ENCODE results near the gene MLC1. TPM values are rescaled to one million over a fixed set of nuclear protein-coding genes. Genes with fewer than 3 reads are reported as not detected.

Gene MLC1
- total and polyA plus RNA-seq, 5 donors = 0.14 to 1.2 (median 0.42) TPM; not detected in 1

DNA sequence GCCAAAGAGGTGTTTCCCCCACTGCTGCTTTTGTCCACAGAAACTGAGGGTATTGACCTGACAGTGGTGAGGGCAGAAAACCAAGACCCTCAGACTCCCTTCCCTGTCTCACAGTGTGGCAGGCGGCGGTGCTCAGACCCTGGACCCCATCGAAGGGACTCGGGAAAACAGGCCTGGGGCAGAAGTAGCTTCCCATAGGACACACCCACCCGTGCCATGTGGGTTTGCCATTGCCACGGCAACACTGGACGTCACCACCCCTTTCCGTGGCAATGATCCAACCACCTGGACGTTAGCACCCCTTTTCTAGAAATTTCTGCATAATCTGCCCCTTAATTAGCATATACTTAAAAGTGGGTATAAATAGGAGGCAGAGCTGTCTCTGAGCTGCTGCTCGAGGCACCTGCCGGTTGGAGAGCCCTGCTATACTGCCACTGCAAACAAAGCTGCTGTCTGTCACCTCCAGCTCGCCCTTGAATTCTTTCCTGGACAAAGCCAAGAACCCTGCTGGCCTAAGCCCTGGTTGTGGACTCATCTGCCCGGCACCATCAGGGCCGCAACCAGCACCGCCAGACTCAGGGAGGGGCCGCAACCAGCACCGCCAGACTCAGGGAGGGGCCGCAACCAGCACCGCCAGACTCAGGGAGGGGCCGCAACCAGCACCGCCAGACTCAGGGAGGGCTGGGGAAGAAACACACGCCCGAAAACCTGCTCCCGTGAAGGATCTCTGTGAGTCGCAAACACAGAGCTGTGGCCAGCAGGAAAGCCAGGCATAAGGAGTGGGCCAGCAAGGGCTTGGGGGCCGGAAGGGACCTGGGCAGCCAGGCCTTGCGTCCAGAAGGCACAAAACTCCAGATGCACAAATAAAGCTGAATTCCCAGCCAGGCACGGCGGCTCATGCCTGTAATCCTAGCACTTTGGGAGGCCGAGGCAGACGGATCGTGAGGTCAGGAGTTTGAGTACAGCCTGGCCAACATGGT is 10.4 kb downstream of the MLC1 start:
- 79% methylated on average over 32 of the region's 32 CpGs for WGBS

DNA sequence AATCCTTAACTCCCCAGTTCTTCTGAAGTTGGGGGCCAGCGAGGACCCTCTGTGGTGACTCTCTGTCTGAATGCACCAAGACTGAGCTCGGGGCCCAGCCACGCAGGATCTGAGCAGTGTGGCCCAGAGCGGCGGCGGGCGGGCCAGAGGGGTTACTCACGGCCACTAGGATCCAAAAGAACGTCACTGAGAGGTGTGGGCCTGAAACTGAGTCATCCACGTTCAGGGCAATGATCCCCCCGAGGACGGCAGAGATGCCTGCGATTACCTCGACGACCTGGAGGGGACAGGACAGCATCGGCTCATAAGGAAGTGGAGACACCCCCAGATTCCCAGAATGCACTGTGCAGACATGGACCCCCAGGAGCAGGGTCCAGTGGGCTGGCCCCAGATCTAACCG is 11.2 kb downstream of the MLC1 start:
- H3K27me3 ChIP-seq (ENCODE audit: control insufficient read depth, insufficient read depth) = no peaks in the 10 kb centered on the region
- H3K4me1 ChIP-seq (ENCODE audit: control insufficient read depth, insufficient read depth, low read length) = no peaks in the 10 kb centered on the region
- WGBS = 79% methylated on average over 17 of the region's 17 CpGs
- ATAC-seq (no peak), DNase-seq (peak in 1 of 3 donors; percentile 33)
- H3K9me3 ChIP-seq (ENCODE audit: control insufficient read depth, low read length) = no peaks in the 10 kb centered on the region
- no peak overlapping the region for H3K4me3 ChIP-seq (ENCODE audit: low read length)
- no peak overlapping the region for H3K27ac ChIP-seq (ENCODE audit: low read length)
- intact Hi-C loops (cut with DNase I) = no loop called here

More for the DNA sequence above, 10.4 kb downstream of the MLC1 start:
- no peak overlapping the region for H3K27ac ChIP-seq (ENCODE audit: low read length)
- DNase-seq = peak in 1 of 3 donors; percentile 35
- ATAC-seq = peak in 1 of 2 donors; percentile 33
- no peak overlapping the region for H3K4me3 ChIP-seq (ENCODE audit: low read length)
- H3K27me3 ChIP-seq (ENCODE audit: control insufficient read depth, insufficient read depth) = no peaks in the 10 kb centered on the region
- no peaks in the 10 kb centered on the region for H3K4me1 ChIP-seq (ENCODE audit: control insufficient read depth, insufficient read depth, low read length)
- intact Hi-C loops (cut with DNase I) = no loop called here
- no peaks in the 10 kb centered on the region for H3K9me3 ChIP-seq (ENCODE audit: control insufficient read depth, low read length)

DNA sequence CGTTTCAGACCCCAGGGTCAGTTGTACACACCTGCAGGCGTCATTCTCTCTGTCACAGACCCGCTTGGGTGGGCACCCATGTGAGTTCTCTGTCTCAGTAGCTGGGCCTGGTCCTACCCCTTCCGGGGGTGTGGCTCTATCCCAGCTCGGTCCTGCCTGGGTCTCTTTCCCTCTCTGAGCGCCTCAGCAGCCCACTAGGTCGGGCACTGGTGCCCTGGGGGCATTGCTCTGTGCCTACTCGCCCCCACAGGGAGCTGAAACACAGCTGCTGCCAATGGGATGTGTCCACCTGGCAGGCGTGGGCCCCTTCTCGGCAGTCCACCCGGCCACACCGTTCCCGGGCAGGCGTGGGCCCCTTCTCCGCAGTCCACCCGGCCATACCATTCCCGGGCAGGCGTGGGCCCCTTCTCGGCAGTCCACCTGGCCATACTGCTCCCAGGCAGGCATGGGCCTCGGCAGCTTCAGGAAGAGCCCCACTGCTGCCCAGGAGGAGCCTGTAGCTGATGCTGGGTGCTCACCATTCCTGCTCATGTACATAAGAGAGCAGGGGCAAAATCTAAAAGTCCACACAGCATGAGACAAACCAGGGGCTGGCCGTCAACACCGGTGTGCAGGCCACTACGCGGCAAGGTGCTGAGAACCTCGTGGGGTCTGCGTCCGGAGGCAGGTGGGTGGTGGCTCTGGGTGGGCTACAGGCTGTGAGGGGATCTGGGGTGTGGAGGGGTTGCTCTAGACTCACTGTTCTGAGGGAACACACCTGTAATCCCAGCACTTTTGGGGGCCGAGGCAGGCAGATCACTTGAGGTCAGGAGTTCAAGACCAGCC is 12.3 kb downstream of the MLC1 start:
- Histone ChIP-seq H3K27me3 (ENCODE audit: control insufficient read depth, insufficient read depth) (no peaks in the 10 kb centered on the region), H3K9me3 (ENCODE audit: control insufficient read depth, low read length) (no peaks in the 10 kb centered on the region), H3K4me3 (ENCODE audit: low read length) (no peak overlapping the region), H3K27ac (ENCODE audit: low read length) (no peak overlapping the region), H3K4me1 (ENCODE audit: control insufficient read depth, insufficient read depth, low read length) (no peaks in the 10 kb centered on the region)
- 90% methylated on average over 28 of the region's 28 CpGs for WGBS
- ATAC-seq = peak in 1 of 2 donors; percentile 18
- intact Hi-C loops (cut with DNase I) = no loop called here
- peak in 1 of 3 donors; percentile 38 for DNase-seq

DNA sequence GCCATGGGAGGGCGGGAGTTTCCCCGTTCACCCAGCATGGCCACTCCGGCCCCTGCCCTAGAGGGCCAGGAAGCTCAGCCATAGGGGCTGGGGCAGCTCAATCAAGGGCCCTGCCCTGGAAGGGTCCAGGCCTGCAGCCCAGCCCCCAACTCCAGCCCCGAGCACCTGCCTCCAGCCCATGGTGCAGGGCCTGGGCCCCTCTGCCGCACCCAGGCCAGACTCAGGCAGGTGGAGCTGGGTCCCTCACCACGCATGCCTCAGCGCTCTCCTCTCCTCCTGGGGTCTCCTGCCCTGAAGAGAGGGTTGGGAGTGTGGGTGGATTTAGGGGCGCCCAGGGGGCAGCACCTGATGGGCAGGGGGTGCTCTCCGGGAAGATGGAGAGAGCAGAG is 13.1 kb downstream of the MLC1 start:
- peak in 1 of 3 donors; percentile 40 for DNase-seq
- ATAC-seq = no peak
- WGBS = 91% methylated on average over 9 of the region's 9 CpGs

DNA sequence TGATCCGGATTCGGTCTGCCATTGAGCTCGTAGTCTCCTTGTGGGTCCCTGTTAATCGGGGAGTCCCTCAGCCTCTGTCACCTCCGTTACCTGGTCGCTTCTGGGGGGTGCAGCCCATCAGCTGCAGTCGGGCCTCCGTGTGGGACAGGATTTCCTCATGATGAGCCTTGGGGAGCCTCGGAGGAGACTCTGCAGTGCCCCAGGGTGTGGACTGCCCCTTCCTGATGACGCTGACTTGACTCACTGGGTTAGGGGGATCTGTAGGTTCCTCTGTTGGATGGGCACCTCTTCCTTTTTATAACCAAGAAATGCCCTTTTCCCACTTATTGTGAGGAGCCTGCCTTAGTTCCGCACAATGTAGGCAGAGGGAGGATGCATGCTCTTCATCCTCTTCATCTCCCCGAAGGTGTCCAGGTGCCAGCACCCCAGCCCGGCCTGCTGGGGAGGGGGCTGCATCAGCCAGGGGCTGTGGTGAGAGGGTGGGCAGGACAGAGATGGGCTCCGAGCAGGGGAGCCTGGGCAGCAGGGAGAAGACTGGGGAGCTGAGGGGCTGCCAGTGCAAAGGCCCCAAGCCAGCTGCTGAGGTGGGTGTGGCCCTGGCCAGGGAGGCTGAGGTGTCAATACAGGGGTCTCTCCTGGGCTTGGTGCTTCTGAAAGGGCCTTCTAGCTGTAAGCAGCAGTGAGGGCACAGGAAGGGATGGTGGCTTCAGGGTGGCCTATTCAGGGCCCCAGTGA is 13.6 kb downstream of the MLC1 start:
- Histone ChIP-seq H3K27me3 (ENCODE audit: control insufficient read depth, insufficient read depth) (no peaks in the 10 kb centered on the region), H3K4me1 (ENCODE audit: control insufficient read depth, insufficient read depth, low read length) (no peaks in the 10 kb centered on the region), H3K27ac (ENCODE audit: low read length) (no peak overlapping the region), H3K9me3 (ENCODE audit: control insufficient read depth, low read length) (no peaks in the 10 kb centered on the region), H3K4me3 (ENCODE audit: low read length) (no peak overlapping the region)
- ATAC-seq (peak in 1 of 2 donors; percentile 9), DNase-seq (peak in 1 of 3 donors; percentile 6)
- WGBS = 86% methylated on average over 14 of the region's 14 CpGs
- intact Hi-C loops (cut with DNase I) = no loop called here

More for the DNA sequence above, 13.1 kb downstream of the MLC1 start:
- Histone ChIP-seq H3K9me3 (ENCODE audit: control insufficient read depth, low read length) (no peaks in the 10 kb centered on the region), H3K4me3 (ENCODE audit: low read length) (no peak overlapping the region), H3K27me3 (ENCODE audit: control insufficient read depth, insufficient read depth) (no peaks in the 10 kb centered on the region), H3K27ac (ENCODE audit: low read length) (no peak overlapping the region), H3K4me1 (ENCODE audit: control insufficient read depth, insufficient read depth, low read length) (no peaks in the 10 kb centered on the region)
- intact Hi-C loops (cut with DNase I) = no loop called here

DNA sequence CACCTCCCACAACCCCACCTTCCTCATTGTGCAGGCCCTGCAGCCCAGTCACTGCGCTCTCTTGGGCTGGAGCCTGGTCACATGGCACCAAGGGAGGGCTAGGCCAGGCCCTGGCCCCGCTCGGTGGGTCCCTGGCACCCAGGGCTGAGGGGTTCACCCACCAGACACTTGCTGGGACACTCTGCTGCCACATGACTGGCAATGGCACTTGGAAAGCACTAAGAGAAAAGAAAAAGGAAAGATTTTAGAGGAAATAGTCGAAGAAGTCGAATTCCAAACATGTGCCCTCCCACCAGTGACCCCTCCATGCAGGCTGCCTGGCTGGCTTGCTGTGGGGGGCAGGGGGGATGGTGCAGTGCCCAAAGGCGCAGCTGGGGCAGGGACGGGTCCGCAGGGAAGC is 14.9 kb downstream of the MLC1 start:
- H3K27me3 ChIP-seq (ENCODE audit: control insufficient read depth, insufficient read depth) = no peaks in the 10 kb centered on the region
- DNase-seq (peak in 1 of 3 donors; percentile 37), ATAC-seq (no peak)
- H3K4me3 ChIP-seq (ENCODE audit: low read length) = no peak overlapping the region
- no peaks in the 10 kb centered on the region for H3K9me3 ChIP-seq (ENCODE audit: control insufficient read depth, low read length)
- no peaks in the 10 kb centered on the region for H3K4me1 ChIP-seq (ENCODE audit: control insufficient read depth, insufficient read depth, low read length)
- intact Hi-C loops (cut with DNase I) = no loop called here
- 85% methylated on average over 8 of the region's 8 CpGs for WGBS
- no peak overlapping the region for H3K27ac ChIP-seq (ENCODE audit: low read length)

DNA sequence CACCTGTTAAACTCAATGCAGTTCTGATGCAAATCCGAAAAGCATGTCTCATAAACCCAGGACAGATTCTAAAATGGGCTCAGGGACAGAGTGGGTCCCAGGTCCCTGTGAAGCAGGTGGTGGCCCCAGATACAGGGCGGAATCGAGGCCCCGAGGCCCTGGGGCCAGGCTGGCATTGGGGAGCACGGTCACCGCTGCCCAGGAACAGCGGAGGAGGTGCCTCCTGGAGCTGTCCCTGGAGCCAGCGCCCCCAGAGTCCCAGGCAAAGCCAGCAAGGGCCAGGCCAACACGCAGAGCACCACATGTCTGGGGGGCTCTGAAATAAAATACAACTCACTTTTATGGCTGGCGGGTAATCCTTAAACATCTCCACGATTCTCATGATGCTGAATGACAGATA is 17.1 kb downstream of the MLC1 start:
- Histone ChIP-seq H3K4me3 (ENCODE audit: low read length) (no peak overlapping the region), H3K9me3 (ENCODE audit: control insufficient read depth, low read length) (no peaks in the 10 kb centered on the region), H3K27me3 (ENCODE audit: control insufficient read depth, insufficient read depth) (no peaks in the 10 kb centered on the region), H3K27ac (ENCODE audit: low read length) (no peak overlapping the region), H3K4me1 (ENCODE audit: control insufficient read depth, insufficient read depth, low read length) (no peaks in the 10 kb centered on the region)
- WGBS = 82% methylated on average over 11 of the region's 11 CpGs
- ATAC-seq (no peak), DNase-seq (peak in 1 of 3 donors; percentile 12)
- intact Hi-C loops (cut with DNase I) = no loop called here

DNA sequence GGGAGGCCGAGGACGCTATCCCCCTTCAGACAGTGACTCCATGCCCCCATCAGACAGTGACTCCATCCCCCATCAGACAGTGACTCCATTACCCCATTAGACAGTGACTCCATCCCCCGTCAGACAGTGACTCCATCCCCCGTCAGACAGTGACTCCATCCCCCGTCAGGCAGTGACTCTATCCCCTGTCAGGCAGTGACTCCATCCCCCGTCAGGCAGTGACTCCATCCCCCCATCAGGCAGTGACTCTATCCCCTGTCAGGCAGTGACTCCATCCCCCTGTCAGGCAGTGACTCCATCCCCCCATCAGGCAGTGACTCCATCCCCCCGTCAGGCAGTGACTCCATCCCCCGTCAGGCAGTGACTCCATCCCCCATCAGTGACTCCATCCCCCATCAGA is 18.0 kb downstream of the MLC1 start:
- H3K4me3 ChIP-seq (ENCODE audit: low read length) = no peak overlapping the region
- H3K27me3 ChIP-seq (ENCODE audit: control insufficient read depth, insufficient read depth) = no peaks in the 10 kb centered on the region
- no peak overlapping the region for H3K27ac ChIP-seq (ENCODE audit: low read length)
- no peaks in the 10 kb centered on the region for H3K4me1 ChIP-seq (ENCODE audit: control insufficient read depth, insufficient read depth, low read length)
- DNase-seq (peak in 1 of 3 donors; percentile 1), ATAC-seq (no peak)
- no peaks in the 10 kb centered on the region for H3K9me3 ChIP-seq (ENCODE audit: control insufficient read depth, low read length)
- 79% methylated on average over 8 of the region's 8 CpGs for WGBS
- intact Hi-C loops (cut with DNase I) = no loop called here

DNA sequence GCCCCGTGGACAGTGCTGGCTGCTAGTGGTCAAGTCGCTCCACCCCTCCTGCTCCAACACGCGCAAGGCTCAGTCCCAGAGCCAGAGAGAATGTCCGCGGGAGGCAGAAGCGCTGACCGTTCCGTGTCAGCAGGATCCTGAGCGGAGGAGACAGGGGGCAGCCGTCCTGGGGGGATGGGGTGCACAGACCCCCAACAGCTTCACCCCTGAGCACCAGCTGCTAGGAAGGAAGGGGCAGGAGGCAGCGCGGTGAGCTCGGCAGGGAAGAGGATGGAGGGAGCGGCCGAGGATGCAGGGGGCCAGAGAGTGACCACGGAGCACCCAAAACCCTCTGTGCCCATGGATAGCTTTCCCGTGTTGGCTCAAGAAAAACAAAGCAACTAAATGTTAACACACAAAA is 20.8 kb downstream of the MLC1 start:
- 59% methylated on average over 18 of the region's 18 CpGs for WGBS
- no peaks in the 10 kb centered on the region for H3K9me3 ChIP-seq (ENCODE audit: control insufficient read depth, low read length)
- intact Hi-C loops (cut with DNase I) = no loop called here
- H3K27ac ChIP-seq (ENCODE audit: low read length) = no peak overlapping the region
- H3K27me3 ChIP-seq (ENCODE audit: control insufficient read depth, insufficient read depth) = no peaks in the 10 kb centered on the region
- ATAC-seq (no peak), DNase-seq (peak in 1 of 3 donors; percentile 55)
- H3K4me1 ChIP-seq (ENCODE audit: control insufficient read depth, insufficient read depth, low read length) = no peaks in the 10 kb centered on the region
- no peak overlapping the region for H3K4me3 ChIP-seq (ENCODE audit: low read length)

DNA sequence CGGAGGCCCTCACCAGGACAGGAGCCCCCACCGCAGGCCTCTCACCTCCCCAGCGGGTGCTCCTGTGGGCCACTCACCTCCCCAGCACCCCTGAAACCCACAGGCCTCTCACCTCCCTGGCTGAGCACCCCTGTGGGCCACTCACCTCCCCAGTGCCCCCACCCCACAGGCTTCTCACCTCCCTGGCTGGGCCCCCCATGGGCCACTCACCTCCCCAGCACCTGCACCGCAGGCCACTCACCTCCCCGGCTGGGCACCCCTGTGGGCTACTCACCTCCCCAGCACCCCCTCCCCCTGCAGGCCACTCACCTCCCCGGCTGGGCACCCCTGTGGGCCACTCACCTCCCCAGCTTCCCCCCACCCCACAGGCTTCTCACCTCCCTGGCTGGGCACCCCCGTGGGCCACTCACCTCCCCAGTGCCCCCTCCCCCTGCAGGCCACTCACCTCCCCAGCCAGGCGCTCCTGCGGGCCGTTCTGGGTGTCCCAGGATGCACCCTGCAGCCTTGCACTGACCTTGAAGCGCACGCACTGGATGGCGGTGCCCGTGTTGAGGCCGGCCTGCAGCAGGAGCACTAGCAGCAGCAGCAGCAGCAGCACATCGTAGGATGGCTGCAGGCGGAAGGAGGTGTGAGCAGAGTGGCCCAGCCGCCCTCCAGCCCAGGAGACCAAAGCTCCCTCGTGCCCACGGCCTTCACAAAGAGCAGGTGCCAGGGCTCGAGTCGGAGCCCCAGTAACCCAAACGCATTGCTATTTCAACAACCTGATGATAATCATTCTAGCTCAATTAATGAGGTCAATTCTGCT is 21.4 kb downstream of the MLC1 start:
- intact Hi-C loops (cut with DNase I) = no loop called here
- peak in 1 of 3 donors; percentile 58 for DNase-seq
- Histone ChIP-seq H3K4me3 (ENCODE audit: low read length) (no peak overlapping the region), H3K27ac (ENCODE audit: low read length) (no peak overlapping the region), H3K9me3 (ENCODE audit: control insufficient read depth, low read length) (no peaks in the 10 kb centered on the region), H3K27me3 (ENCODE audit: control insufficient read depth, insufficient read depth) (no peaks in the 10 kb centered on the region), H3K4me1 (ENCODE audit: control insufficient read depth, insufficient read depth, low read length) (no peaks in the 10 kb centered on the region)
- ATAC-seq = peak in 1 of 2 donors; percentile 36
- WGBS = 80% methylated on average over 23 of the region's 23 CpGs

All from right cardiac atrium (tissue), 5 donors.